ENCODE results near the gene PPM1H. TPM values are rescaled to one million over a fixed set of nuclear protein-coding genes. Genes with fewer than 3 reads are reported as not detected.

Gene PPM1H
- total RNA-seq, 1 donor from 2014 or later = 21.6 TPM

DNA sequence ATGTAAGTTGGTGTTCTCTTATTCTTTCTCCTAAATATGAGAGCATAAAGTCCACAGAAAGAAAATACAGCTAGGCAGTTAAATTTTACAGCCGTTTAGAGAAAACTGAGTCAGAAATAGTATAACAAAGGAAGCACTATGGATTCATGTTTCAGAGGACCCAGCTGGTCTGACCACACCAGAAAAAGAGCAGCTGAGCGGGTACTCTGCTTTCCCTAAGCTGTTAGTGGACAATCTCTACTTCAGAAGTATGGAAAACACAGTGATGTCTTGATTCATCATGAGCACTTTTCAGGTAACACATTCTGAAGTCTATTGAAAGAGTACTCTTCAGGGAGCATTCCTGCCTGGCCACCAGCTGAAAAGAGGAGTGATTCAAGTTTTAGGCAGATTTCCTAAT is 12.4 kb downstream of the PPM1H start:
- no peak for DNase-seq (ENCODE audit: low read depth)
- no peaks in the 10 kb centered on the region for H3K27me3 ChIP-seq (ENCODE audit: control insufficient read depth, insufficient read depth, low read length)
- H3K36me3 ChIP-seq (ENCODE audit: control insufficient read depth, insufficient read depth, low read length) = no peaks in the 10 kb centered on the region
- H3K4me3 ChIP-seq (ENCODE audit: low read depth, low read length) = no peak overlapping the region
- TF ChIP-seq CTCF (IDR thresholded peaks at IDR 0.05; ENCODE audit: insufficient read depth, low read length, poor library complexity, severe bottlenecking) = no peak

DNA sequence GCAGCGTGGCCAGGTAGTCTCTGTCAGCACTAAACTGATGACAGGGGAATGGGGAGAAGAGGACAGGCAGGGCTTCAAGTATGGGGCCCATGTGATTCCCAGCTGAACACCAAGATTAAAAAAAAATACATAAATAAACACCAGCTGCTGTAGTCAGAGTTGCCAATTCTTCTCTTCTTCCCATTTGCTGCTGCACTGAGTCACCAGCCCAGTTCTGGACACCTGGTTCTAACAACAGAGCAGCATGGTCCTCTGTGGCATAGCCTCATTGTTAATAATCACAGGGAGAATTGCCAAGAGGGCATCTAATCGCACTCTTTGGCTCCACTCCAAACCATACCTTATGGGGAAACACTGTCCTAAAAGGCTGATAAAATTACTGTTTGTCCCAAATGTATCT is 15.1 kb downstream of the PPM1H start:
- H3K27me3 ChIP-seq (ENCODE audit: control insufficient read depth, insufficient read depth, low read length) = no peaks in the 10 kb centered on the region
- H3K36me3 ChIP-seq (ENCODE audit: control insufficient read depth, insufficient read depth, low read length) = no peaks in the 10 kb centered on the region
- DNase-seq (ENCODE audit: low read depth) = peak; percentile 53
- no peak for TF ChIP-seq CTCF (IDR thresholded peaks at IDR 0.05; ENCODE audit: insufficient read depth, low read length, poor library complexity, severe bottlenecking)
- no peak overlapping the region for H3K4me3 ChIP-seq (ENCODE audit: low read depth, low read length)

DNA sequence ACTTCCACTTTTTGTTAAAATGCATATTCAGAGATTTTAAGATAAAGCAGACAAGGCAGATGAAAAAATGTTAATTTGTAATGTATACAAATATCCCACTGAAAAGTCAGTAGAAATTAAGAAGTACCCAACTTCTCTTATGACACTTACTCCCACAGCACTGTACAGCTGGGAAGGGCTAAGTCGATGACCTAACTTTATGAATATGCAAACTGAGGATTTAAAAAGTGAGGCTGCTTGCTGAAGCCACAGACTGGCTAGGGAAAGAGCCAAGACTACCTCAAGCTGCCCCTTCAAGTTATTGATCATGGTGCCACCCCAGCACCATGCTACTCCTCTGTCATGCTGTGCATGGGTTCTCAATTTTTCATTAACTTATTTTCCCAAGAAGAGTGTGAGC is 17.0 kb downstream of the PPM1H start:
- H3K36me3 ChIP-seq (ENCODE audit: control insufficient read depth, insufficient read depth, low read length) = no peaks in the 10 kb centered on the region
- H3K4me3 ChIP-seq (ENCODE audit: low read depth, low read length) = no peak overlapping the region
- no peak for DNase-seq (ENCODE audit: low read depth)
- TF ChIP-seq CTCF (IDR thresholded peaks at IDR 0.05; ENCODE audit: insufficient read depth, low read length, poor library complexity, severe bottlenecking) = no peak
- no peaks in the 10 kb centered on the region for H3K27me3 ChIP-seq (ENCODE audit: control insufficient read depth, insufficient read depth, low read length)

- H3K36me3 ChIP-seq (ENCODE audit: control insufficient read depth, insufficient read depth, low read length) = no peaks in the 10 kb centered on the region
- H3K4me3 ChIP-seq (ENCODE audit: low read depth, low read length) = no peak overlapping the region
- no peak for TF ChIP-seq CTCF (IDR thresholded peaks at IDR 0.05; ENCODE audit: insufficient read depth, low read length, poor library complexity, severe bottlenecking)
- H3K27me3 ChIP-seq (ENCODE audit: control insufficient read depth, insufficient read depth, low read length) = no peaks in the 10 kb centered on the region
- no peak for DNase-seq (ENCODE audit: low read depth)
Observed at GRCh38 chr12:62916632-62917425, 18.1 kb downstream of the PPM1H start.

DNA sequence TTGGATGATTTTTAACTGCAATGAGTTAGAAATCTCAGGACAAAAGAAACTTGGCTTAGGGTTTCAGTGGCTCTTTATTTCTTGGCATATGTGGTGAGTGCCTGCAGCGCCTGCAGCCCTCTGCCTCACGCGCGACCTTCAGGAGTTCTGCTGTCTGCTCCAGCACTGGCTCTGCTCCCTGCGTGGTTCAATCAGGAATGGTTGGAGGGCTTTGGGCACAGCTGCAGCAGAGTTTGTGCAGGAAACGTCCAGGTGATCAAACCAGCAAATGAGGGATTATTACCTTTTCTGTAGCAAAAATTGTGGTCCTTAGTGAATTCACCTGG is 19.8 kb downstream of the PPM1H start:
- no peaks in the 10 kb centered on the region for H3K36me3 ChIP-seq (ENCODE audit: control insufficient read depth, insufficient read depth, low read length)
- H3K27me3 ChIP-seq (ENCODE audit: control insufficient read depth, insufficient read depth, low read length) = no peaks in the 10 kb centered on the region
- no peak for DNase-seq (ENCODE audit: low read depth)
- TF ChIP-seq CTCF (IDR thresholded peaks at IDR 0.05; ENCODE audit: insufficient read depth, low read length, poor library complexity, severe bottlenecking) = no peak
- no peak overlapping the region for H3K4me3 ChIP-seq (ENCODE audit: low read depth, low read length)

Data from kidney epithelial cell (primary cell).